ENCODE measurements around the gene AHNAK2. TPM values are rescaled to one million over a fixed set of nuclear protein-coding genes. Genes with fewer than 3 reads are reported as not detected.

The AHNAK2 gene
- total and polyA plus RNA-seq, 2 of the 13 experiments (the other 11 are each of a cell fraction or from before 2014, with no cell fraction given), result 0.11 to 0.18 TPM

DNA sequence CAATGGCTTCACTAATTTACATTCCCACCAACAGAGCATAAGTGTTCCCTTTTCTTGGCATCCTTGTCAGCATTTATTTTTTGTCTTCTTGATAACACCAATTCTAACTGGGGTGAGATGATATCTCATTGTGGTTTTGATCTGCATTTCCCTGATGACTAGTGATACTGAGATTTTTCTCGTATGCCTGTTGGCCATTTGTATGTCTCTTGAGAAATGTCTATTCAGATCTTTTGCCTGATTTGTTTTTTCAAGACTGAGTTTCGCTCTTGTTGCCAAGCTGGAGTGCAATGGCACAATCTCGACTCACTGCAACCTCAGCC is 58.2 kb downstream of the AHNAK2 start:
- FAIRE-seq (no peak), ATAC-seq (no peak), DNase-seq (ENCODE audit: low spot score) (no peak)
- Histone ChIP-seq H4K20me1 (ENCODE audit: insufficient read depth, low read length) (no peaks in the 10 kb centered on the region), H3K36me3 (replicated peaks in 1 of 2; ENCODE audit: control insufficient read depth in 1 of 2, insufficient read depth in 2 of 2, low read length in 2 of 2) (no peaks in the 10 kb centered on the region), H3K4me1 (ENCODE audit: insufficient read depth, low read length) (peaks cover 6% of the 10 kb centered on the region; the same call in 1 of the 2 replicates), H3K27me3 (ENCODE audit: control insufficient read depth in 1 of 2, insufficient read depth in 2 of 2, low read length in 2 of 2) (peaks cover 2 to 19% of the 10 kb centered on the region in 2 experiments; a peak in 3 of 5 replicates), H3K9me3 (ENCODE audit: low read length) (no peaks in the 10 kb centered on the region), H3K27ac (ENCODE audit: extremely low read length, insufficient read depth, low read length) (no peak overlapping the region), H3K79me2 (ENCODE audit: insufficient read depth, low read length) (no peaks in the 10 kb centered on the region), H2AFZ (ENCODE audit: low read length) (no peak overlapping the region), H3K9ac (ENCODE audit: insufficient read depth, low read depth, low read length) (no peak overlapping the region), H3K4me2 (ENCODE audit: low read depth, low read length) (no peak overlapping the region), H3K4me3 (replicated peaks in 1 of 3; ENCODE audit: insufficient read depth in 1 of 3, low read depth in 2 of 3, low read length in 3 of 3) (no peak overlapping the region)
- WGBS (ENCODE audit: low lambda C conversion rate), result 5% methylated on average over 3 of the region's 3 CpGs
- BruUV-seq (replicated peaks), result no TSS peak
- intact Hi-C loops (cut with micrococcal nuclease; ENCODE audit: unreplicated experiment) (loop anchor here (2.0 kb wide), 1 partner anchor 13 kb away; no protein-coding TSS in a partner anchor), in situ Hi-C loops (cut with HindIII; ENCODE audit: extremely low pct_ligation_motif_present, low pct_unique_long_range_greater_than_20kb) (no loop called here)
- POLR2A ChIA-PET, result no interaction called here
- CTCF ChIA-PET (ENCODE audit: low intra/inter-chr PET ratio, low total read pairs), result no interaction called here
- TF ChIP-seq, protein P1, sequence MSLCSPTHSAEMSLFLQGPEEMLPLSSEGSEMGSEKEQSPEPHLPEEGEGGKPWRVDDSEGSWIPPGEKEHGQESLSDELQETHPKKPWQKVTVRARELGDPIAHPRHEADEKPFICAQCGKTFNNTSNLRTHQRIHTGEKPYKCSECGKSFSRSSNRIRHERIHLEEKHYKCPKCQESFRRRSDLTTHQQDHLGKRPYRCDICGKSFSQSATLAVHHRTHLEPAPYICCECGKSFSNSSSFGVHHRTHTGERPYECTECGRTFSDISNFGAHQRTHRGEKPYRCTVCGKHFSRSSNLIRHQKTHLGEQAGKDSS (CRISPR knock-in tag; IDR thresholded peaks at IDR 0.05; ENCODE audit: borderline replicate concordance, low read depth), result no peak
- no peak for TF ChIP-seq ZNF850 (CRISPR knock-in tag; conservative IDR thresholded peaks at IDR 0.05)
- TF ChIP-seq, protein P2, sequence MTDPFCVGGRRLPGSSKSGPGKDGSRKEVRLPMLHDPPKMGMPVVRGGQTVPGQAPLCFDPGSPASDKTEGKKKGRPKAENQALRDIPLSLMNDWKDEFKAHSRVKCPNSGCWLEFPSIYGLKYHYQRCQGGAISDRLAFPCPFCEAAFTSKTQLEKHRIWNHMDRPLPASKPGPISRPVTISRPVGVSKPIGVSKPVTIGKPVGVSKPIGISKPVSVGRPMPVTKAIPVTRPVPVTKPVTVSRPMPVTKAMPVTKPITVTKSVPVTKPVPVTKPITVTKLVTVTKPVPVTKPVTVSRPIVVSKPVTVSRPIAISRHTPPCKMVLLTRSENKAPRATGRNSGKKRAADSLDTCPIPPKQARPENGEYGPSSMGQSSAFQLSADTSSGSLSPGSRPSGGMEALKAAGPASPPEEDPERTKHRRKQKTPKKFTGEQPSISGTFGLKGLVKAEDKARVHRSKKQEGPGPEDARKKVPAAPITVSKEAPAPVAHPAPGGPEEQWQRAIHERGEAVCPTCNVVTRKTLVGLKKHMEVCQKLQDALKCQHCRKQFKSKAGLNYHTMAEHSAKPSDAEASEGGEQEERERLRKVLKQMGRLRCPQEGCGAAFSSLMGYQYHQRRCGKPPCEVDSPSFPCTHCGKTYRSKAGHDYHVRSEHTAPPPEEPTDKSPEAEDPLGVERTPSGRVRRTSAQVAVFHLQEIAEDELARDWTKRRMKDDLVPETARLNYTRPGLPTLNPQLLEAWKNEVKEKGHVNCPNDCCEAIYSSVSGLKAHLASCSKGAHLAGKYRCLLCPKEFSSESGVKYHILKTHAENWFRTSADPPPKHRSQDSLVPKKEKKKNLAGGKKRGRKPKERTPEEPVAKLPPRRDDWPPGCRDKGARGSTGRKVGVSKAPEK (CRISPR knock-in tag; IDR thresholded peaks at IDR 0.05; ENCODE audit: borderline replicate concordance), result no peak
- TF ChIP-seq ZNF761 (CRISPR knock-in tag; conservative IDR thresholded peaks at IDR 0.05), result no peak
- TF ChIP-seq ZNF816 (CRISPR knock-in tag; IDR thresholded peaks at IDR 0.05; ENCODE audit: borderline replicate concordance), result no peak
- TF ChIP-seq, protein P3, sequence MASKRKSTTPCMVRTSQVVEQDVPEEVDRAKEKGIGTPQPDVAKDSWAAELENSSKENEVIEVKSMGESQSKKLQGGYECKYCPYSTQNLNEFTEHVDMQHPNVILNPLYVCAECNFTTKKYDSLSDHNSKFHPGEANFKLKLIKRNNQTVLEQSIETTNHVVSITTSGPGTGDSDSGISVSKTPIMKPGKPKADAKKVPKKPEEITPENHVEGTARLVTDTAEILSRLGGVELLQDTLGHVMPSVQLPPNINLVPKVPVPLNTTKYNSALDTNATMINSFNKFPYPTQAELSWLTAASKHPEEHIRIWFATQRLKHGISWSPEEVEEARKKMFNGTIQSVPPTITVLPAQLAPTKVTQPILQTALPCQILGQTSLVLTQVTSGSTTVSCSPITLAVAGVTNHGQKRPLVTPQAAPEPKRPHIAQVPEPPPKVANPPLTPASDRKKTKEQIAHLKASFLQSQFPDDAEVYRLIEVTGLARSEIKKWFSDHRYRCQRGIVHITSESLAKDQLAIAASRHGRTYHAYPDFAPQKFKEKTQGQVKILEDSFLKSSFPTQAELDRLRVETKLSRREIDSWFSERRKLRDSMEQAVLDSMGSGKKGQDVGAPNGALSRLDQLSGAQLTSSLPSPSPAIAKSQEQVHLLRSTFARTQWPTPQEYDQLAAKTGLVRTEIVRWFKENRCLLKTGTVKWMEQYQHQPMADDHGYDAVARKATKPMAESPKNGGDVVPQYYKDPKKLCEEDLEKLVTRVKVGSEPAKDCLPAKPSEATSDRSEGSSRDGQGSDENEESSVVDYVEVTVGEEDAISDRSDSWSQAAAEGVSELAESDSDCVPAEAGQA (IDR thresholded peaks at IDR 0.05; ENCODE audit: low read depth), result no peak
- TF ChIP-seq, protein P3 (CRISPR knock-in tag; IDR thresholded peaks at IDR 0.05; ENCODE audit: borderline replicate concordance), result no peak
- no peak for TF ChIP-seq ZNF766 (CRISPR knock-in tag; IDR thresholded peaks at IDR 0.05; ENCODE audit: borderline replicate concordance)
- no peak for TF ChIP-seq ZNF350 (CRISPR knock-in tag; IDR thresholded peaks at IDR 0.05; ENCODE audit: borderline replicate concordance, low read depth)
- TF ChIP-seq, protein P4, sequence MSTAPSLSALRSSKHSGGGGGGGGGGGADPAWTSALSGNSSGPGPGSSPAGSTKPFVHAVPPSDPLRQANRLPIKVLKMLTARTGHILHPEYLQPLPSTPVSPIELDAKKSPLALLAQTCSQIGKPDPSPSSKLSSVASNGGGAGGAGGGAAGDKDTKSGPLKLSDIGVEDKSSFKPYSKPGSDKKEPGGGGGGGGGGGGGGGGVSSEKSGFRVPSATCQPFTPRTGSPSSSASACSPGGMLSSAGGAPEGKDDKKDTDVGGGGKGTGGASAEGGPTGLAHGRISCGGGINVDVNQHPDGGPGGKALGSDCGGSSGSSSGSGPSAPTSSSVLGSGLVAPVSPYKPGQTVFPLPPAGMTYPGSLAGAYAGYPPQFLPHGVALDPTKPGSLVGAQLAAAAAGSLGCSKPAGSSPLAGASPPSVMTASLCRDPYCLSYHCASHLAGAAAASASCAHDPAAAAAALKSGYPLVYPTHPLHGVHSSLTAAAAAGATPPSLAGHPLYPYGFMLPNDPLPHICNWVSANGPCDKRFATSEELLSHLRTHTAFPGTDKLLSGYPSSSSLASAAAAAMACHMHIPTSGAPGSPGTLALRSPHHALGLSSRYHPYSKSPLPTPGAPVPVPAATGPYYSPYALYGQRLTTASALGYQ (CRISPR knock-in tag; IDR thresholded peaks at IDR 0.05), result no peak
- TF ChIP-seq, protein P5, sequence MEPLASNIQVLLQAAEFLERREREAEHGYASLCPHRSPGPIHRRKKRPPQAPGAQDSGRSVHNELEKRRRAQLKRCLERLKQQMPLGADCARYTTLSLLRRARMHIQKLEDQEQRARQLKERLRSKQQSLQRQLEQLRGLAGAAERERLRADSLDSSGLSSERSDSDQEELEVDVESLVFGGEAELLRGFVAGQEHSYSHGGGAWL (CRISPR knock-in tag; IDR thresholded peaks at IDR 0.05), result no peak
- TF ChIP-seq ZNF747 (CRISPR knock-in tag; IDR thresholded peaks at IDR 0.05; ENCODE audit: borderline replicate concordance), result no peak
- no peak for TF ChIP-seq RELA (CRISPR knock-in tag; IDR thresholded peaks at IDR 0.05)
